GM12892 (cell line): ENCODE data around the gene GUCA2B.

Experiments used
- DNase-seq: peaks from one replicate; pipeline ENCODE4 v3.0.0; 2011; ENCODE audit not compliant: insufficient read length
- FAIRE-seq: peaks from 2 replicates; lab custom pipeline; 2011; peaks lifted over from hg19 to GRCh38; lab: Jason Lieb, UNC
- POLR2A ChIP-seq: IDR thresholded peaks from 2 replicates; pipeline ENCODE4 v1.6.1; 2011; ENCODE audit warnings: low read depth, low read length, control low read depth
- POLR2AphosphoS5 ChIP-seq: IDR thresholded peaks from 2 replicates; pipeline ENCODE4 v1.6.1; 2011; ENCODE audit warnings: low read depth, low read length, control low read depth
- TAF1 ChIP-seq: IDR thresholded peaks from 2 replicates; pipeline ENCODE4 v1.6.1; 2011; ENCODE audit warnings: low read depth, mild to moderate bottlenecking, control low read depth, low read length, borderline replicate concordance

Gene GUCA2B

DNA sequence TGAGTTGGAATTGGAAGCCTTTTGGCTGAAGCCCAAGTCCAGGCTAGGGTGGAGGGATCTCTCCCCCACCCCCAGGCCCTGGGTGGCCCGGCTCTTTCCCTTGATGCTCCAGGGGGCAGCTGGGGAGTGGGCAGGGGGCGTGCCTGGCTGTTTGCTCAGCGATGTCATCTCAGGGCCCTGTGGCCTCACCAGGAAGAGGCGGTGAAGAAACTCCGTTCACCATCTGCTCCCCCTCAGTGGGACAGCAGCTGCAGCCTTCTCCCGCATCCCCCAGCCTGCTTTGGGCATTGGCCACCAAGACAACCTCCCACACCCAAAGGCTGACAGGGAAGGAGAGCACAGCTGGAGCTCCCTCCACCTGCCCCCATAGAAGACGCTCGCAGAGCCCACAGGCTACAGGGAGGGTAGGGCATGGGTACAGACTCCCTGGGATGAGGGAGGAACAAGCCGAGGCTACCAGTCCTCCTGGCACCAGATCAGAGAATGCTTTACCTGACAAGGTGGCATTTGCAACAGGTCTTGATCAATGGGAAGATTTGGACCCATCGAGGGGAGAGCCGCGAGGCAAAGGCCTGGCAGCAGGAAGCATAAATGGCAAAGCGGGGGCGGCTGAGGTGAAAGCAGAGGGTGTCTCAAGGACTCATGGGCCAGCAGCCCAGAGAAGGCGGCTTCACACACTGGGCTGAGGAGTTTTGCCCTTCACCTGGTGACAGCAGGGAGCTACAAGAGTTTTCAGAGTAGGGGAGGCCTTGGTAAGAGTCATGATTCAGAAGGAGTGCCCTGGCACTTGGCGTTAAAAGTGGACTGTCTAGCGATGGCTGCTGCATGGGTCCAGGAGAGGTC lies 17.8 kb downstream of the GUCA2B start:
- FAIRE-seq: no peak
- no peak for DNase-seq
- TF ChIP-seq POLR2AphosphoS5 (no peak), TAF1 (no peak), POLR2A (no peak)

DNA sequence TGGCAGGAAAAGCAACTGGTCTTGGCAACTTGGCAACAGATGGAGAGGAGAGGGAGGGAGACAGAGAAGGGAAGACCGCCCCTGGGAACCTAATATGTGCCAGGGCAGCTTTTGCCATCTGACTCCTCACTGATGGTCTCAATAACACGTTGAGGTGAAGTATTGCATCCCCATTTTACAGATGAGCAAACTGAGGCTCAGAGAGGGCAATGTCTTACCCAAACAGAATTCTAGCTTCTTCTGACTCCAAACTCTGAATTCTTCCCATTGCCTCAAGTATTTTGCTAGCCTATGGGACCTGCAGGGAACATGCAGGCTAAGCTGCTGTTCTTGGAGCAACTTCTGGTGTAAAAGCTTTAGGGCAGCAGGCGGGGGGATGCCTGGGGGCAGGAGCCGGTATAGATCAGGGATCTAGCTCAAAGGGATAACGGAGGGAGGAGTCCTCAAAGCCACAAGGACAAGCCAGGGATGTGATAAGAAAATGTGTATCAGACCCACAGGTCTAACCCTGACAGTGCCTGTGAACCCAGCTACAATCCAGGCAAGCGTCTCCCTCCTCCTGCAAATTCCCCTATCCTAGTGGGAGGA lies 18.6 kb downstream of the GUCA2B start:
- no peak for TF ChIP-seq TAF1
- no peak for TF ChIP-seq POLR2AphosphoS5
- no peak for TF ChIP-seq POLR2A
- FAIRE-seq (no peak), DNase-seq (no peak)

DNA sequence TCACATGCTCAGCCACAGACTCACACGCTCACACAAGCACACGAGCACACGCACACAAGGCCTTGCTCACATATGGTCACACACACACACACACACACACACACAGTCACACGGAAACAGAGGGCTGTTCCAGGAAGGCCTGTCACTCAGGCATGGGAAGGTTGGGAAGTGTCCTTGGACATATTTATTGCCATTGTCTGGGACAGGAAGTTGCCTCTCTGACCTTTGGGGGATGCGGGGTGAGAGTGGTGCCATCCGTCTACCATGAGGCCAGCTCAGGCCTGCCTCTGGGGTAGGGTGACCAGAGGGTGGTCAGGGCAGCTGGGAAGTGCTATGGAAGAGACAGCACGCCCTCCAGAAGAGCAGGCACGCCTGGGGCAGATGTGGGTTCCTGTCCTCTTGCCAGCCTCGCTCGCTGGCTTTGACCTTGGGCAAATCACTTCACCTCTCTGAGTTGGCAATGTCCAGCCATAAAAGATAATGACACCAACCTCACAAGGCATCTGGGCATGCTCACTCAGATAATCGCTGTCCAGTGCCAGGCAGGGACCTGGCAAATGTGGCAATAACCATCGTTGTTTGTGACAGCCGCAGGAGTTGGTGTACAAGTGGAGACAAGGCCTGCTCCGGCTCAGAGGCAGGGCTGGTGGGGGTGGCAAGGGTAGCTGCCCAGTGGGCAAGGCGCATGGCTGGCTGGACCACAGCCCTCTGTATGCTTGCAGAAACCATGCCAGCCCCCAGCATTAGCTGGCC lies 19.3 kb downstream of the GUCA2B start:
- no peak for DNase-seq
- FAIRE-seq: no peak

DNA sequence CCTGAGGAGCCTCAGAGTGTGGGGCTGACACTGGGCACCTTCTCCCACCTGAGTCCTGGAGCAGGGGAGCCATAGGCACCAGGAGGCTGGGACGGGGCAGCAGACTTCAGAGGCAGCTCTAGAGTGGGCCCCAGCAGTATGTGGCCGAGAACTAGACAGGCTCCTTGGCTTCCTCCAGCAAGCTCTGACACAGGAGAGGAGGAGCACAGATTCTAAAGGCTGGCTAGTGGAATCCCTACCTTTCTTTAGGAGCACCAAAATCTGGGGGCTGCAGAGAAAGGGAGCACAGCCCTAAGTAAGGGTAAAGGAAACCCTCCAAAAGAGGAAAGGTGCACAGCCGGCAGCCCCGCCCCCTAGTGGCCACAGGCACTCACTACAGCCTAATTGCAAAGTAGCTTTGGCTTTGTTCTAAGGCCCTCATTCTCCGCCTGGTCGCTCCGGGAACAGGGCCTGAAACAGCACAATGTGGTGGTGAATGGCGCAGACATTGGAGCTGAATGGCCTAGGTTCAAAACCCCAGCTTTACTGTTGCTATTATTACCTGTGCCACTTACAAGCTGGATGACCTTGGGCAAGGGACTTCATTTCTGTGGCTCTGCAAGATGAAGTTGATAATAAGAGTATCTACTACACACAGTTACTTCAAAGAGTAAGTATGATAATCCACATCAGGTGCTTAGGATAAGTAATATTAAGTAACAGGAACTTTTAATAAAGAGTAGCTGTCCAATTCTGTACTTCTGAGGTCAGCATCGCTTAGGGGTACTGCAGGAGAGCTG lies 20.1 kb downstream of the GUCA2B start:
- DNase-seq (peak; percentile 54), FAIRE-seq (peak; percentile 92)
- TF ChIP-seq POLR2AphosphoS5: no peak
- TF ChIP-seq POLR2A: no peak
- no peak for TF ChIP-seq TAF1

More for the DNA sequence above, 19.3 kb downstream of the GUCA2B start:
- TF ChIP-seq POLR2A (no peak), POLR2AphosphoS5 (no peak), TAF1 (no peak)

DNA sequence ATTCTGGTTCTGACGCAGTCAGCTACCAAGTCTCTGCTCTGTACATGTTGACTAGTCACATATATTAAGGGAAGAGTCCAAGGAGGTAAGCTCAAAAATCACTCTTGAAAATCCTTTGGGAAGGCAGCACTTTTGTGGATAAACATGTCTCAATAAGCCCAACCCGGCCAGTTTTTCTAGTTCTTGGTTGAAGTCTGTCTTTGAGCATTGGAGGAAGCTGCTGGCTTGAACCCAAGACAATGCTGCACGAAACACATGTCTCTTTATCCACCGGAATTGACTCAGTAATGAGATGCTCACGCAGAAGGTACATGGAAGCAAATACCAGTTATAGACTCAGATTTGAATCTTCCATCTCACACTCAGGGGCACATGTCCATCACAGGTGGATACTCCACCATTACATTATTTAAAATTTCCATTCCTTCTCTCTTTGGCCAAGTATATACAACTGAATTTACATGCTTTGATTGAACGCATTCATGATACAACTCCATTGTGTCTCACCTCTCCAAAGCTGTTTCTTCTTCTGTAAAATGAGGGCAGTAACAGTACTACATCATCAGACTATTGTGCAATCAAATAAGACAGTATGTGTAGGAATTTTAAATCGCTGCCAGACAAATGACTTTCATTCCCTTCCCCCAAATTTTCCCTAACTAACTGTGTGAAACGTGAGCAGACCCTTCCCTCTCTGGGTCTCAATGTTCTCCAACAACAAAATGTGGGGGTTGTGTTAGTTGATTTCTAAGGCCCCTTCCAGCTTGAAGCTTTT lies 20.9 kb downstream of the GUCA2B start:
- DNase-seq: no peak
- no peak for TF ChIP-seq POLR2AphosphoS5
- TF ChIP-seq POLR2A: 0 out of 2 replicates have a peak, but pooled peaks have one; percentile 9
- FAIRE-seq: no peak

DNA sequence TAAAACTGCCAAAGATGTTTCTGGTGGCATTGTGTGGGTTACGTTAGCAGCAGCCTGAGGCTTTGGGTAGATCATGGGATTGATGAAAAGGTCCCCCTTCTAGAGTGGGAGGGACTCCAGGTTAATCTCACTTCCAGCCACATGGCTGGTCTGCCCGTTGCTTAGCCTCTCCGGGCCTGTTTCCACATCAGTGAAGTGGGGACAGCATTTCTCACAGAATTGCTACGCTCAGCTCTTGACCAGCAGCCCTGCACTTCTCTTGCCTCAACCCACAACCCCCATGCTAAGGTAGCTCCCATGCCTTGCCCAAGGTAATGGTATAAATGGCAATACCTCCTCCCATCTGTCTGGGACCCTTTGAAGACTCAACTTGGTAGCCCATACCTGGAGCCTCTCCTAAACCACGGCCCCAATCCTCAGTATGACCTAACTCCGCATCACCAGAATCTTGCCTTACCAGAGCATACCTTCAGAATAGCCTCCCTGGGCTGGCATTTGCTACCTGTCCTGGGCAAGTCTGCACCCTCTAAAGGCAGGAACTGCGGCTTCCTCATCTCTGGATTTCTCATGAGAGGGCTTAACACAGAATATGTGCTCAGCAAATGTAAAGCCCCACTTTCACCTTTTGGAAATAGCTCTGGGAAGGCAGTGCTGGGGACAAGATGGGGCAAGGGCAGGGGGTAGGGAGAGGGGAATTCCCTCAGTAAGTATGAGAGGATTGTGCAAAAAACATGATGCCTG lies 22.3 kb downstream of the GUCA2B start:
- no peak for DNase-seq
- no peak for FAIRE-seq
- TF ChIP-seq POLR2A (no peak), POLR2AphosphoS5 (no peak), TAF1 (no peak)

DNA sequence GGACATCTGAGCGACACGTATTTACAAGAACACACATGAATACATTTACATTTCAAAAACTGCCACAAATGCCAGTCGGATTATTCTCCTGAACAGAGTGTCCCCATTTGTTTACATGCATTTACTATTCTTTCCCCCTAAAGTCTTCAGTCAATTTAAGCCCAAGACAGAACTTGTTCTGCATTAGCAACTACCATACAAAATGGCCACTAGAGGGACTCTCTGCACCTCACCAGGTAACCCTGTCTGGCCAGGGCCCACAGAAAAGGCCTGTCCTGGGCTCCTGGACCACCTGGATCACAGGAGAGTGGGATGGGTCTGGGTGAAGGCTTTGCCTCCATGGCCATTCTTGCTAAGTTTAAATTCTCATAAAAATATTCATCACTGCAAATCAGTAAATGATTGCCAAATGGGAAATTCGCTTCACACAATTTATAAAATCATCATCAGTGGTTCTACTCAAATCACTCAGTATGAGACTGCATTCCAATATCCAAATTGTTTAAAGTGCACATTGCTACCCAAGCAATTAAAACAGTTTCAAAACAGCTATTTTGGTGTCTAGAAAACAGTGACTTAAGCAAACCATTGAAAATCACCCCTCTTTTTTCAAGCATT lies 23.8 kb downstream of the GUCA2B start:
- no peak for TF ChIP-seq TAF1
- TF ChIP-seq POLR2AphosphoS5: no peak
- TF ChIP-seq POLR2A: no peak
- DNase-seq (no peak), FAIRE-seq (no peak)

DNA sequence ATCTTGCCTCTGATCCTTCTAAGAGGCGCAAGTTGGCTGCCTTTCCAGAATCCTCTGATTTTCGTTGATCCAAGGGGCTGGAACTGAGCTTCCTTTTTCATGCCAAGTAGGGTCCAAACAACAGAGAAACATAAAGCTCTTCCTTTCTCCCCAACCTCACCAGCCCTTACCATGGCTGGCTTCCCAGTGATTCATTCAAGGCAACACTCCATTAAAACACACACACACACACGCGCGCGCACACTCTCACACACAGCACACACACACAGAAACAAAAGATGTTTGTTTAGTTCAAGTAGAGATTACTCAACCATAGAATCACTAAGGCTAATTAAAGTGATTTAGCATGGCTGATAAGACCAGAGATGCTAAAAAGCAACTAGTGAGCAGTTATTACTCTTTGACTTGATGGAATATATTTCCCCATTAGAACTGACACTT lies 24.4 kb downstream of the GUCA2B start:
- DNase-seq (no peak), FAIRE-seq (no peak)
- TF ChIP-seq TAF1 (no peak), POLR2A (no peak), POLR2AphosphoS5 (no peak)

DNA sequence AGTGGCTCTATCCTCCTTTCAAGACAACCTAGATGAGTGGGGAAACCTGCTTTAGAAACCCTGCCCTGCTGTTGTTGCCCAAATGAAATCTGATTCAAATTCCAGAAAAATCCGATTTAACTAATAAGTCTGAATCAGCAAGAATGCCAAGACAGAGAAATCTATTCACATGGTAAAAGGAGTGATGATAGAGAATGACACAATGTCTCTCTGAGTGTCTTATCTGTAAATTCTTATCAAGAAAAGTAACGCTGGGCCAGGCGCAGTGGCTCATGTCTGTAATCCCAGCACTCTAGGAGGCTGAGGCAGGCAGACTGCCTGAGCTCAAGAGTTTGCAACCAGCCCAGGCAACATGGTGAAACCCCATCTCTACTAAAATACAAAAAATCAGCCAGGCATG lies 25.0 kb downstream of the GUCA2B start:
- FAIRE-seq: no peak
- no peak for DNase-seq
- TF ChIP-seq POLR2A (no peak), POLR2AphosphoS5 (no peak), TAF1 (no peak)

DNA sequence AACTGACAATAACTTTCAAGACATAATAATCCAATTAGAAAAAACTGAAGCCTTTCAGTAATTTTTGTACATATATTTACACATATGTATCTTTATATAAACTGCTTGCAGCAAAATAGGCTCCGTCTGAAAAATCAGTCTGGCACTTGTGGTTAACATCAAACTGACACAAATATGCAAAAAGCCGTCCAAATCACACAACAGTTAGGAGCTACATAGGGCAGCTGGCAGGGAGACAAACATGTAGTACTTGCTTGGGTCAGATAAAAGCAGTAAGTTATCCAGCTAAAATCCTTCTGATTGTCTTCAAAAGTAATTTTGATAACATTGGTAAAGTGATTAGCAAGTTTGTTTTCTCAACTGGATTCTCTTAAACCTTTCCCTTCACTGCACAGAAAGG lies 26.1 kb downstream of the GUCA2B start:
- FAIRE-seq (no peak), DNase-seq (no peak)
- no peak for TF ChIP-seq POLR2A
- no peak for TF ChIP-seq POLR2AphosphoS5
- no peak for TF ChIP-seq TAF1
